ENCODE results near the gene ATP9A.
A peak's percentile ranks its signal among the peaks of the same experiment; 100 is the strongest.
"Not testable (repeated sequence)": the region's sequence is repeated elsewhere in the genome, so short reads cannot be mapped to it uniquely, and the experiment has no call there.

ATP9A gene

DNA sequence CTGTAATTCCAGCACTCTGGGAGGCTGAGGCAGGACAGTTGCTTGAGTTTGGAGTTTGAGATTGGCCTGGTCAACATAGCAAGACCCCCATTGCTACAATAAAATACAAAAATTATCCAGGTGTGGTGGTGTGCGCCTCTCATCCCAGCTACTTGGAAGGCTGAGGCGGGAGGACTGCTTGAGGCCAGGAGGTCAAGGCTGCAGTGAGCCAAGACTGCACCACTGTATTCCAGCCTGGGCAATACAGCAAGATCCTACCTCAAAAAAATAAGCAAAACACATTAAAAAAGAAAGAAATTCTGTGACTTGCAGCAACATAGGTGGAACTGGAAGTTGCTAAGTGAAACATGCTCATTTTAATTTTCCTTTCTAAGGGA lies 119.6 kb downstream of the ATP9A start:
- no peak for DNase-seq

DNA sequence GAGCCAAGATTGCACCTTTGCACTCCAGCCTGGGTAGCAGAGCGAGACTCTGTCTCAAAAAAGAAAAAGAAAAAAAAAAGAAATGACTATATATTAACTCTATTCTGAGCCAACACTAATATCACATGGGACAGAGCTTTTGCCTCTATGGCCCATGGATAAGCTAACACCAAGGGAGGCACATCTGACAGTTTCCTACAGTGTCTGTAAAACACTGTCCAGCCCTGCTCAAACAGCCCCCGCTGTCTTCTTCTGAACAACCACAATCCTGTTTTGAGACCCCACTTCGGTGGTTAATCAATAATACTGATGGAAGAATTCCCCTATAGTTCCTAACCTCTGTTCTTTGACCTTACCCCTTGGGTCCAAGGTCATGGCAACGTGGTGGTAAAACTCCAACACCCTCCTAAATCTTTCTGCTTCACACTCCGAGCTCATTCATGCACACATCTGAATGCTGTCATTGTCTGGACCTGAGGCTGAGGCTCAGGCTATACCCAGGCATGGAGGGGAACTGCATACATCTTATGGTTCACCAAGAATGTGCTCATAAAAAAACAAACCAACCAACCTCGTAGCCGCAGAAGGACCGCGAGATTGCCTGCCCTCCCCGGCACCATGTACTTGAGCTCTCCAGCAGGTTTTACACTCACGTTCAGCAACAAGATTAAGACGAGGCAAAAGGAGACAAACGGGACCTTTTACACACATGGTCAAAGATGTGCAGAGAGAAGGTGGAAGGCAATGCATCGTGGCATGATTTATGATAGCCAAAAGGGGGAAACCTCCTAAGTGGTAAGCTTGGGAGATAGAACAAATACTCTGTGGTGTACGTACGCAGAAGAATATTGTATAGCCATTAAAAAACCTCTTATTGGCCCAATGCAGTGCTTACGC lies 120.3 kb downstream of the ATP9A start:
- DNase-seq = no peak

DNA sequence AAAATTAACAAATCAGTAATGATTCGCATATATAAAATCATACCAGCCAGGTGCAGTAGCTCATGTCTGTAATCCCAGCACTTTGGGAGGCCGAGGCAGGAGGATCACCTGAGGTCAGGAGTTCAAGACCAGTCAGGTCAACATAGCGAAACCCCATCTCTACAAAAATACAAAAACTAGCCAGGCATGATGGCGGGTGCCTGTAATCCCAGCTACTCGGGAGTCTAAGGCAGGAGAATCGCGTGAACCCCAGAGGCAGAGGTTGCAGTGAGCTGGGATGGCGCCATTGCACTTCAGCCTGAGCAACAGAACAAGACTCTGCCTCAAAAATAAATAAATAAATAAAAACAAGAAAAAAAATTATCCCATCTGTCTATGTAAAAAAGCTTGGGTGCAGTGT lies 124.4 kb downstream of the ATP9A start:
- DNase-seq = not testable (repeated sequence)

DNA sequence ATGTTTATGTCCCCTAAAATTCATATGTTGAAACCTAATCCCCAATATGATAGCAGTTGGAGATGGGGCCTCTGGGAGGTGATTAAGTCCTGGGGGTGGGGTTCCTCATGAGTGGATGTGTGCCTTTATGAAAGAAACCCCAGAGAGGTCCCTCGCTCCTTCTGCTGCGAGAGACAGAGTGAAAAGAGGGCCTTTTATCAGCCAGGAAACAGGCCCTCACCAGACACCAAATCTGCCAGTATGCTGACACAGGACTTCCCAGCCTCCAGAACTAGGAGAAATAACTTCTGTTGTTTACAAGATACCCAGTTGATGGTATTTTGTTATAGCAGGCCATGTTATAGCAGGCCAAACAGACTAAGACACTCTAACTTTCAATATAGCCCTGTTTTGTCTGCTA lies 124.8 kb downstream of the ATP9A start:
- DNase-seq = no peak

DNA sequence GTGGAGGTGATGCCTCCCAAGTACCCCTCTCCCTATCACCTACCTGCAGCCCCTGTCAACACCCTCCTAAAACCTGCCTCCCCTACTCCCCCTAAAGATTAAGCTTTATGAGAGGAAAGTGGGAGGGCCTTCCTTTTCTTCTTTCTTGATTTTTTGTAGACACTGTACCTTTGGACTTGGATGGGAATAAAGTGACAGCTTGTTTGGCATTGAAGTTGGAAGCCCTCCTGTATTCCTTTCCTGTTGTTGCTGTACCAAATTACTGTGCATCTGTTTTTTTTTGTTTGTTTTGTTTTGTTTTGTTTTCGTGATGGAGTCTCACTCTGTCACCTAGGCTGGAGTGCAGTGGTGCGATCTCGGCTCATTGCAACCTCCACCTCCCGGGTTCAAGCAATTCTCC lies 126.3 kb downstream of the ATP9A start:
- no peak for DNase-seq

DNA sequence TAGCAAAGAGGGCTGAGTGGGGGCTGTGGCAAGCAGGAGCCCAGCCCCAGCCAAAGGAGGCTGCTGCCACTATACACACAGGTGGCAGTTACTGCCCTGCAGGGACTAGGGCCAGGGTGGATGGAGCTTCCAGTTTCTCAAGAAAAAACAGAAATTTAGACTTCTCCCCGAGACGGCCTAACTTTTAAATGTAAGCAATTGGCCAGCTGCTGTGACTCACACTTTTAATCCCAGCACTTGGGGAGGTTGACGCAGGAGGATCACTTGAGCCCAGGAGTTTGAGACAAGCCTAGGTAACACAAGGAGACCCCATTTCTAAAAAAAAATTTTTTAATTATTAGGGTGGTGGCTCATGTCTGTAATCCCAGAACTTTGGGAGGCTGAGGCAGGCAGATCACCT lies 127.4 kb downstream of the ATP9A start:
- no peak for DNase-seq

DNA sequence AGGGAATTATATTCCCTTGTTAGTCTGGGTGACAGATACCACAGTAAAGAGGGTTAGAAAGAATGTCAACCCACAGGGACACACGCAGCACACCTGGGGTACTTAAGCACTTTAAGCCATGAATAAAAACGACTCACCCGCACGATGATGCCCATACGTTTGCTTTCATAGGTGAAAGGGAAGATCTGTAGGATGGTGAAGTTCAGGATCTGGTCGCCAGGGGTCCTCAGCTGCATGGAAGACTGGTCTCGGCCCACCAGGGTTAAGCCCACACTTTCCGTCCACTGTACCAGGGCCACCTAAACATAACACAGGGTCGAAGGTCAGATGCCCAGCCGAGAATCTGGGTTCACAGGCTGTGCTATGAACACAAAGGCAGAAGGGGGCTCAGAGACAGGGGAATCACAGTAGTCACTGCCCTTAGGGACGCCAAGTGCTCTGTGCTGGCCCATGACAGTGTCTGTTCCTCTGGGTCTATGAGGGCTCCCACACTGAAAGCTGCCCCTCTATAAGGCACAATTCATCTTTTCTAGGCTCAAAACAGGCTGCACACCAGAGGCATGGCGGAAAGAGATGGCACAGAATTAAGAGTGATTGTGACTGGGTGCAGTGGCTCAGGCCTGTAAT lies 128.9 kb downstream of the ATP9A start:
- DNase-seq = peak; percentile 23 to 59

DNA sequence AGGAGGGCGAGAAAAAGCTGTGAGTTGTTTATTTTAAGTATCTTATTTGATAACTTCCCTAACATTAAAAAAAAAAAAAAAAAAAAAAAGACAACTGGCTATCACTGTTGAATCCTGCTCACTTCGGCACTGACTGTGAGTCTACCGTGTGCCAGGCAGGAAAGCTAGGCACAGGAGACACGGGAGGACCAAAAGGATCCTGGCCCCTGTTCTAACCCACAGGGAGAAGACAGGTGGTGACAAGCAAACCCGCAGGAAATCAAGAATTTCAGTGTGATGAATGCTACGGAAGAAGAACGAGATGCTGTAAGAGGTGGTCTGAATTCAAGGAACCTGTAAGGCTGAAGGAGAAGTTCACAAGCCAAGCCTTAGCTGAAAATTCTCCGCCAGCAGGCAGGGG lies 130.9 kb downstream of the ATP9A start:
- no peak for DNase-seq

DNA sequence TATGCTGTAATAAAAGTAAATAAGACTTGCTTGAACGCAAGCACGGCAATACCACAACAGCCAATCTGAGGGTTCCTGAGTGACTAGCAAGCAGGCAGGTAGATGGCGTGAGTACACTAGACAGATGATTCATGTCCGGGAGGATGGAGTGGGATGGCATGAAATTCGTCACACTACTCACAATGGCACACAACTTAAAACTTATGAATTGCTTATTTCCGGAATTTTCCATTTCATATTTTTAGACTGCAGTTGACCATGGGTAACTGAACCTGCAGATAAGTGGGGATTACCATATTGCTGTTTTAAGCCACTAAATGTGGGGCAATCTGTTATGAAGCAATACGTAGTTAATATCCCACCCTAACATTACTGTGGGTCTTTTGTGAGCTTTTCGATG lies 132.1 kb downstream of the ATP9A start:
- DNase-seq = no peak

DNA sequence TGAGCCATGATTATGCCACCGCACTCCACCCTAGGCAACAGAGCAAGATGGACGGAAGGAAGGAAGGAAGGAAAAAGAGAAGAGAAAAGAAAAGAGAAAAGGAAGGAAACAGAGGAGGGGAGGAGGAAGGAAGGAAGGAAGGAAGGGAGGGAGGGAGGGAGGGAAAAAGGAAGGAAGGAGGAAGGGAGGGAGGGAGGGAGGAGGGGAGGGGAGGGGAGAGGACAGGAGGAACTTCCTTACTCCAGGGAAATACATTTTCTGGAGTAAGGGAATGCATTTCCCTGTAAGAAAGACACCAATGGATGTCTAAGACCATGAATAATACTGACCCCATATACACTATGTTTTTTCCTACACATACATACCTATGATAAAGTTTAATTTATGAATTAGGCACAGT lies 132.5 kb downstream of the ATP9A start:
- DNase-seq = no peak

DNA sequence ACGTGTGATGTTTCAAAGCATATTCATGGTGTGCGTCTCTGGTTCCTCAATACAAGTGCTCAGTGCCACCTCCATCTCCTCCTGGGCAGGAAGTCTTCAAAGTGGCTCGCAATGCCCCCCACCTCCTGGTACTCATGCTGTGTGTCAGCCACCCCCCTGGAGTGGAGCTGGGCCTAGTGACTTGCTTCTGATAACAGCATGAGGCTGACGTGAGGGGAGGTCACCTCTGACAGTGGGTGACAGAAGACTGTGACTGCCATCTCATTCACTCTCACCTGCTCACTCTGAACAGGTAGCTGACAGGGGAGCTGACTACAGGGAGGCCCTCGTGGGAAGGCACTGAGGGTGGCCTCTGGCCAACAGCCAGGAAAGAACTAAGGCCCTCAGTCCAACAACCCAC lies 133.3 kb downstream of the ATP9A start:
- no peak for DNase-seq

DNA sequence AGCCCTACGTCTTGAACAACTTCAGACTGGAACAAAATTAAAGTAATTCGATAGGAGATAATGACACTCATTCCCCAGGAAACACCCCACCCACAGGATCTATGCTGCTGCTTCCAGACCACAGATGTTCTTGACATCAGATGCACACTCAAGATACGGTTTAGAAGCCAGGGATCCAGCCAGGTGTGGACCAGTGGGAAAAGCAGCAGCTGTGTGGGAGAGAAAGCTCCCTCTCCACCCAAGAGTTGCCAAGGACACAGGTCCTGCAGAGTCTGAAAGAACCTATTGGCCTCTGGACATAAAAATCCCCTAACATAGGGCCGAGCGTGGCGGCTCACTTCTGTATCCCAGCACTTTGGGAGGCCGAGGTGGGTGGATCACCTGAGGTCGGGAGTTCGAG lies 133.9 kb downstream of the ATP9A start:
- no peak for DNase-seq

DNA sequence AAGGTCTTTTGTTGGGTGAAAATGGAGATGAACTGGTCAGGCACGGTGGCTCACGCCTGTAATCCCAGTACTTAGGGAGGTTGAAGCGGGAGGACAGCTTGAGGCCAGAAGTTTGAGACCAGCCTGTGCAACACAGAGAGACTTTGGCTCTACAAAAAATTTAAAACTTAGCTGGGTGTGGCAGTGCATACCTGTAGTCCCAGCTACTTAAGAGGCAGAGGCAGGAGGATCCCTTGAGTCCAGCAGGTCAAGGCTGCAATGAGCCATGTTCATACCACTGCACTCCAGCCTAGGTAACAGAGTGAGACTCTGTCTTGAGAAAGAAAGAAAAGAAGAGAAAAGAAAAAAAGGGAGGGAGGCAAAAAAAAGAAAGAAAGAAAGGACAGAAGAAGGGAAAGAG lies 134.8 kb downstream of the ATP9A start:
- no peak for DNase-seq

DNA sequence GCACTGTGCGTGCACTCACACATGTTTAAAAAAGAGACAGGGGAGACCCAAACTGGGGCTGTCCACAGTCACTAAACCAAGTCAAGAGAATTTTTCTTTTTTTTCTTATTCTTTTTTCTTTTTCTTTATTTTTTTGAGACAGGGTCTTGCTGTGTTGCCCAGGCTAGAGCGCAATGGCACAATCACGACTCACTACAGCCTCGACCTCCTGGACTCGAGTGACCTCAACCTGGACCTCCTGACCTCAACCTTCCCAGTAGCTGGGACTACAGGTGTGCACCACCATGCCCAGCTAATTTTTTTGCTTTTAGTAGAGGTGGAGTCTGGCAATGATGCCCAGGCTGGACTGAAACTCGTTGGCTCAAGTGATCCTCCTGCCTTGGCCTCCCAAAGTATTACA lies 136.2 kb downstream of the ATP9A start:
- no peak for DNase-seq

DNA sequence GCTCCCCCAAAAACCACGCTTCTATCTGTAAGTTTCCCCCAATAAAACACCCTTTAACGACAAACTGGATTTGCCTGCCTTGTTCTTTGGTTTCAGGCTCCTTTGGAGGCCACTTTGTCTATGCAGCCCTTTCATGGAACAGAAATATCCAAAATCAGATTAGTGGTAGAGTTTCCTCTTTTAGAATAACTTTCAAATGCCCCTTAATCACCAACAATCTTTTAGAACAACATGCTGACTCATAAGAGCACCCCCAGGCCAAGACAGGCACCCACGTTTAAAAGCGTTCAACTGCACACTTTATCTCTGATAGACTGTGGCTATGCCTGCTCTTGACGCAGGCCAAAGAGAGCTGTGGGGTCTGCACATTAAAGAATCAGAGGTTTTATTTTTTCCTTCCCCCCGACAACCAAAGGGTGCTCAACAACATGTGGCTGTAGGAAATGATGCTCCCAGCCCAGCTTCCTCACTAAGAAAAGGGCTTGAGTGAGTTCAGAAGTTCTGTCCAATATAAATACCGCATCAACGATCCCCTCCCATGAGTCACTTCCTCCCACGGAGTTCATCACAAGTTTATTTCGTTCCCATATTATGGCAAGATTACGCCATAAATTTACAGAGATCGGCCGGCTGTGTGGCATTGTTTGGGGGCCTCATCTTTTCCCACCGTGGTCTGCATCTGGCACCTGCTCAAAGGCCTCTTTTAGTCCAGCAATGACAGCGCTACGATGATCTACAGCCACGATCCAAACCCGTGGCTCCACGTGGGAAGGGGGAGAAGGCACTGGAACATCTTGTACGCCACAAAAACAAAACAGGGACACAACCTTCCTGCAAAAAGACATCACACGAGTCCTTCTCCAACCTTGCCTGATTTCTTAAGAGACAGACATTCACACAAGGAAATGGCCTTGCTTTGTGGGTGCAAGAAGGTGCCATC lies 136.9 kb downstream of the ATP9A start:
- no peak for DNase-seq

DNA sequence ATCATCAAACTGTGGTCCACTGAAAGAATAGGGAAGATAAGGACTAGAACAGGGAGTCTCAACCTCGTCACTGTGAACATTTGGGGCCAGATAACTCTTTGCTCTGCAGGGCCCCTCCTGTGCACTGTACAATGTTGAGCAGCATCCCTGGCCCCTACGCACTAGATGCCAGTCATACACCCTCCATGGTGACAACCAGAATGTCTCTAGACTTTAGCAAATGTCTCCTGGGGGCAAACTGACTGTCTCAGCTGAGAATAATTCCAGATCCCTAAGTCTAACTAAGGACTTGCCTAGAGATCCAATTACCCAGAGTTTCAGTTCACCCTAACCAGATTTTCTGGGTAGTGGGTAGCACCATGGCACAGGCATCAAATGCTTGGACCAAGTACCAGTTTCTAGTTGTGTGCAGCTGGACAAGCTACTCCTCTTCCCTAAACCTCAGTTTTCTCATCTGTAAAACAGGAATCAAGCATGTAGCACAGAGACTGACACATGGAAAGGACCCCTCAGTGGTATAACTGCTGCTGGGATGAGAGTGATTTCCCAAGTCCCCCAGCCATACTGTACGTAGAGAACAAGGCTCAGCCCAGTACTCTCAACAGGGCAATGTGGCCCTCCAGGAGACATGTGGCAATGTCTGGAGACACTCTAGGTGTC lies 138.7 kb downstream of the ATP9A start:
- no peak for DNase-seq

DNA sequence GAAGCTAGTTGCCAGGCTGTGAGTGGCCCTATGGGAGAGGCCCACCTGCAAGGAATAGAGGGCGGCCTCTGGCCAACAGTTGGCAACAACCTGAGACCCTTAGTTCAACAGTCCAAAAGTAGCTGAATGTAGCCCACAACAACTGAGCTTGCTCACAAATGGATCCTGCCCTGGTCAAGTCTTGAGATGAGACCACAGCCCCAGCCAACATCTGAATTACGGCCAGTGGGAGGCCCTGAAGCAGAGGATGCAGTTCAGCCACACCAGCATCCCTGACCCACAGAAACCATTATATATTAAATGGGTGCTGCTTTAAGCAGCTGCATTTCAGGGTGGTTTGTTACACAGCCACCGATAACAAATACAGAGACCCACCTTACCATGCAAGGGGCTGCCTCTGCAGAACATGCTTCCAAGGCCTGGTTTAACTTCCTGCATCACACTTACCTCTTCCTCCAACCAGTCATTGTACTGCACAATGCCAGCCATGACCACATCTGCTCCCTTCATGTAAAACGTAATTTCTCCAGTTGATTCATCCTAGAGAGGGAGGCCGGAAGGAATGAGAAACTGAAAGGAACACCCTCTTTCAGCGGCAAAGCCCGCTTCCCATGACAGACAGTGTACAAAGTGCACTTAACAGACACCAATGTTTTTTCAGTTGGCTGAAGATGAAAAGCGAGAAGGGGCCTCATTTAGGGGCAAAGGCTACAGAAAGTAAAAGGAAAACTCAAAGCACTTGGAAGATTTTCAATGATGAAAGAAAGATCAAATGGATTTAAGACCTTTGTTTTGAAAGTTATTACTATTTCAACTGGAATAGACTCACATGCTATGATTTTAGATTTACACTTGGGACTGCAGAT lies 139.4 kb downstream of the ATP9A start:
- DNase-seq = no peak

DNA sequence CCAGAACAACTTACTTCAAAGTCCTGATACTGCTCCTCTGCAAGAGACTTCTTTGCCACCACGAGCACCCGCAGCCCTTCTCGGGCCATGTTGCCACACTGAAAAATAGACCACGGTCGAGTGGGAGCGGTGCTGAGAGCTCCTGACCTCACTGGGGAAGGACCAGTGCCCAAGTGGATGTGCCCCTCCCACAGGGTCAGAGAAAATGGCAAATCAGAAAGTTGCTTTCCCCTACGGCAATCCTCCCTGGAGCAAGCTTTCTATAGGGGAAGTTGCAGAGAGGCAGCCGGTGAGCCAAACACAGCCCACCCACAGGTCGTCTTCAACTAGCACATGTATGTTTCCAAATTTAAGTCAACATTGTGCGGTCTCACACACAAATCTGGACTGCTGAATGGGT lies 140.6 kb downstream of the ATP9A start:
- DNase-seq = no peak

DNA sequence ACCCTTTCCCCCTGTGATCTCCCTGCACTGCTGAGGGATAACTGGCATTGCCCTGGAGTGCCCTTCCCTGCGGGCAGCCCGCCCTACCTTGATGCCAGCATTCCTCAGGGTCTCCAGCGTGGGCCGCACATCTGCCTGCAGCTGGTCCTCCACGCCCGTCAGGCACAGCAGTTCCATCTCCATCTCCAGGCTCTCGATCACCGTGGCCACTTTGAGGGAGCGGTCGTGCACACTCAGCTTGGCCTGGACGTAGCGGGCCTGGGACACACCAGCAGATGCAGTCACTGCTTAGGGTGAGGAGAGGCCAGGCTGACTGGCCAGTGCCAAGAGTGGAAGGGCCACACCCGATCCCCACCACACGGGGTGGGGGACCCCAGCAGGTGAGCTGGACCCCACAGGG lies 143.1 kb downstream of the ATP9A start:
- no peak for DNase-seq

DNA sequence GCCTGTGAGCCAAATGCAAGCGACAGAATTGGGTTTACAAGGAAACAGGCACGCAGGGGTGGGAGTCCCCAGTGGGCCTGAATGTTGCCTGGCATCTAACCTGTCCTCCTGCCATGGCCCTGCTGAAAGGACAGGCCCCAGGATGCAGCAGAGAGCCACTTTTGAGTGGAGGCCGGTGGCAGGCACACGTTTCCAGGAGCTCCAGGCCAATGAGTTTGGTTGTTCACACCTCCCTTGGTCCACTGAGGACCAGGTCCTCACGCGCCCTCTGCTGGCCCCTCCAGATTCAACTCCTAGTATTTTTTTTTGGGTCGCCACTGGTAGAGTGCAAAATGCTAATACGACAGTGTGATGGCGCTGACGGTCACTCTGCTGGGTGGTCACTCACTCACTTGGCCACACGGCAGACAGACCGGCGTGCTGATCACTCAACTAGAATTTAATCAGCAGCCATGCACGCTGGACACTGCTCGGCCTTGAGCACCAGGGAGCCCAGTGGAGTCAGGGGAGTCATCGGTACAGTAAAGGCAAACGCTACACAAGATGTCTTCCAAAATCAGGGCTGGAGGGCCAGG lies 143.9 kb downstream of the ATP9A start:
- DNase-seq = peak in 1 of 2 experiments; percentile 39

DNA sequence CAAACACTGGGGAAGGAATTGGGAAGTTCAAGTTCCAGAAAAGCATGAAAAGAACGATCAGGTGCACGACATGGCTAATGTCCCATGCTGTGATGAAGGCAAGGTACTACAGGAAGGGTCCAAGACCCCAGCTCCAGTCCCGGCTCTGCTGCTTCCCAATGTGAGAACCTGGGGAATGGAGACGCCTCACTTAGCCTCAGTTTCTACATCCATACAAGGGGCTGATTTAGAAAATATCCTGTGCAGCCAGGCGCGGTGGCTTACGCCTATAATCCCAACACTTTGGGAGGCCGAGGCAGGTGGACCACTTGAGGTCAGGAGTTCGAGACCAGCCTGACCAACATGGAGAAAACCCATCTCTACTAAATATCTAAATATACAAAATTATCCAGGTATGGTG lies 144.9 kb downstream of the ATP9A start:
- DNase-seq = no peak

Data from NCI-H1930 (cell line).